ENCODE results near the gene CAPRIN1. TPM values are rescaled to one million over a fixed set of nuclear protein-coding genes. Genes with fewer than 3 reads are reported as not detected.
A peak's percentile ranks its signal among the peaks of the same experiment; 100 is the strongest.

The CAPRIN1 gene
- total and polyA plus RNA-seq, 4 donors: 65.6 to 285 (median 119) TPM

GRCh38 chr11:34105957-34106504 lies 54.5 kb downstream of the CAPRIN1 start:
- H3K27ac ChIP-seq (ENCODE audit: low read depth in 1 of 2, low read length in 1 of 2): peak overlapping the region; percentile 64 to 94
- ATAC-seq (ENCODE audit: insufficient read depth, low FRiP score) (no peak), DNase-seq (peak in 1 of 3 donors; percentile 14)
- peak overlapping the region; percentile 85 to 96 for H3K9ac ChIP-seq (ENCODE audit: insufficient read depth in 1 of 2, low read length in 2 of 2)
- TF ChIP-seq, protein P1, sequence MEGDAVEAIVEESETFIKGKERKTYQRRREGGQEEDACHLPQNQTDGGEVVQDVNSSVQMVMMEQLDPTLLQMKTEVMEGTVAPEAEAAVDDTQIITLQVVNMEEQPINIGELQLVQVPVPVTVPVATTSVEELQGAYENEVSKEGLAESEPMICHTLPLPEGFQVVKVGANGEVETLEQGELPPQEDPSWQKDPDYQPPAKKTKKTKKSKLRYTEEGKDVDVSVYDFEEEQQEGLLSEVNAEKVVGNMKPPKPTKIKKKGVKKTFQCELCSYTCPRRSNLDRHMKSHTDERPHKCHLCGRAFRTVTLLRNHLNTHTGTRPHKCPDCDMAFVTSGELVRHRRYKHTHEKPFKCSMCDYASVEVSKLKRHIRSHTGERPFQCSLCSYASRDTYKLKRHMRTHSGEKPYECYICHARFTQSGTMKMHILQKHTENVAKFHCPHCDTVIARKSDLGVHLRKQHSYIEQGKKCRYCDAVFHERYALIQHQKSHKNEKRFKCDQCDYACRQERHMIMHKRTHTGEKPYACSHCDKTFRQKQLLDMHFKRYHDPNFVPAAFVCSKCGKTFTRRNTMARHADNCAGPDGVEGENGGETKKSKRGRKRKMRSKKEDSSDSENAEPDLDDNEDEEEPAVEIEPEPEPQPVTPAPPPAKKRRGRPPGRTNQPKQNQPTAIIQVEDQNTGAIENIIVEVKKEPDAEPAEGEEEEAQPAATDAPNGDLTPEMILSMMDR (IDR thresholded peaks at IDR 0.05; ENCODE audit: control extremely low read depth, extremely low read depth): no peak
- H3K36me3 ChIP-seq (ENCODE audit: control insufficient read depth in 4 of 4, insufficient read depth in 4 of 4, low read length in 4 of 4): peaks cover 11 to 32% (median 15%) of the 10 kb centered on the region in 4 donors
- H3K4me3 ChIP-seq: peak overlapping the region; percentile 87
- no peaks in the 10 kb centered on the region for H3K9me3 ChIP-seq (ENCODE audit: control insufficient read depth in 4 of 4, insufficient read depth in 3 of 4, low read length in 3 of 4)
- 1% methylated on average over 17 of the region's 17 CpGs for WGBS, 2 donors
- H3K4me1 ChIP-seq (ENCODE audit: control insufficient read depth in 5 of 5, insufficient read depth in 5 of 5, low read length in 5 of 5): peaks cover 4 to 18% (median 10%) of the 10 kb centered on the region in 5 donors
- no peaks in the 10 kb centered on the region for H3K27me3 ChIP-seq (ENCODE audit: control insufficient read depth in 3 of 3, insufficient read depth in 3 of 3, low read length in 2 of 3)

GRCh38 chr11:34111722-34112270 lies 60.3 kb downstream of the CAPRIN1 start:
- H3K4me3 ChIP-seq: no peak overlapping the region
- H3K4me1 ChIP-seq (ENCODE audit: control insufficient read depth in 5 of 5, insufficient read depth in 5 of 5, low read length in 5 of 5): peaks cover 0 to 7% (median 2%) of the 10 kb centered on the region in 5 donors
- peaks cover 42 to 57% (median 46%) of the 10 kb centered on the region in 4 donors for H3K36me3 ChIP-seq (ENCODE audit: control insufficient read depth in 4 of 4, insufficient read depth in 4 of 4, low read length in 4 of 4)
- DNase-seq (peak in 2 of 3 donors; percentile 32 to 51), ATAC-seq (ENCODE audit: insufficient read depth, low FRiP score) (no peak)
- WGBS, 2 donors: 84 to 92% methylated on average over 6 of the region's 6 CpGs
- H3K27ac ChIP-seq (ENCODE audit: low read depth in 1 of 2, low read length in 1 of 2): no peak overlapping the region
- H3K9me3 ChIP-seq (ENCODE audit: control insufficient read depth in 4 of 4, insufficient read depth in 3 of 4, low read length in 3 of 4): no peaks in the 10 kb centered on the region
- no peak overlapping the region for H3K9ac ChIP-seq (ENCODE audit: insufficient read depth in 1 of 2, low read length in 2 of 2)
- TF ChIP-seq, protein P1 (IDR thresholded peaks at IDR 0.05; ENCODE audit: control extremely low read depth, extremely low read depth): no peak
- no peaks in the 10 kb centered on the region for H3K27me3 ChIP-seq (ENCODE audit: control insufficient read depth in 3 of 3, insufficient read depth in 3 of 3, low read length in 2 of 3)

GRCh38 chr11:34114014-34114413 lies 62.5 kb downstream of the CAPRIN1 start:
- WGBS, 2 donors: 94 to 97% methylated on average over 2 of the region's 2 CpGs
- ATAC-seq (ENCODE audit: insufficient read depth, low FRiP score) (no peak), DNase-seq (no peak)
- Histone ChIP-seq H3K36me3 (ENCODE audit: control insufficient read depth in 4 of 4, insufficient read depth in 4 of 4, low read length in 4 of 4) (peaks cover 50 to 62% (median 61%) of the 10 kb centered on the region in 4 donors), H3K4me3 (no peak overlapping the region), H3K4me1 (ENCODE audit: control insufficient read depth in 5 of 5, insufficient read depth in 5 of 5, low read length in 5 of 5) (peaks cover 0 to 7% (median 0%) of the 10 kb centered on the region in 5 donors), H3K9ac (ENCODE audit: insufficient read depth in 1 of 2, low read length in 2 of 2) (no peak overlapping the region), H3K27ac (ENCODE audit: low read depth in 1 of 2, low read length in 1 of 2) (no peak overlapping the region), H3K27me3 (ENCODE audit: control insufficient read depth in 3 of 3, insufficient read depth in 3 of 3, low read length in 2 of 3) (no peaks in the 10 kb centered on the region), H3K9me3 (ENCODE audit: control insufficient read depth in 4 of 4, insufficient read depth in 3 of 4, low read length in 3 of 4) (no peaks in the 10 kb centered on the region)
- TF ChIP-seq, protein P1 (IDR thresholded peaks at IDR 0.05; ENCODE audit: control extremely low read depth, extremely low read depth): no peak
